HepG2 (cell line): ENCODE data around the gene SMAP2. TPM values are rescaled to one million over a fixed set of nuclear protein-coding genes. Genes with fewer than 3 reads are reported as not detected.

Experiments
- ATAC-seq: fragments of 200-7000 bp; cut with Tn5 transposase; 3 replicates; pipeline ENCODE4 v1.9.1; 2020; ENCODE audit warnings: mild to moderate bottlenecking, moderate library complexity
- BruUV-seq: library from RNA; stranded (reverse); fragments of 400-500 nt; replicated peaks from 2 replicates; lab custom pipeline; 2021; lab: Mats Ljungman, UMichigan
- CTCF ChIA-PET: fragments of 300-600 bp; formaldehyde crosslinking; extraction: SDS; loops from one replicate; lab custom pipeline; 2021; ENCODE audit warnings: low total read pairs, inconsistent platforms, low intra/inter-chr PET ratio; lab: Yijun Ruan, JAX
- POLR2A ChIA-PET: fragments of 350-600 bp; sonication (Branson Sonifier 250); formaldehyde crosslinking; loops from one replicate; lab custom pipeline; 2020; ENCODE audit warnings: antibody characterized with exemption, inconsistent platforms; lab: Yijun Ruan, JAX
- DNase-seq: peaks from one replicate; pipeline ENCODE4 v3.0.0-alpha.2; 2015; ENCODE audit warnings: low spot score
- FAIRE-seq: peaks from 3 replicates; lab custom pipeline; 2011; peaks lifted over from hg19 to GRCh38; lab: Jason Lieb, UNC
- H2AFZ ChIP-seq: one replicate; pipeline ENCODE4 v1.6.1; 2011; ENCODE audit warnings: low read length, inconsistent platforms
- H3K27ac ChIP-seq: fragments of 300-600 bp; 3 replicates; pipeline ENCODE4 v1.8.0; 2011; ENCODE audit warnings: mixed run types, mild to moderate bottlenecking, mixed read lengths, low read length, inconsistent platforms; ENCODE audit not compliant: insufficient read depth; ENCODE audit errors: extremely low read length
- H3K27me3 ChIP-seq, 2 experiments: fragments of 200-600 bp in 1 of 2; 2 replicates in 1 of 2; 3 replicates in 1 of 2; pipeline versions ENCODE4 v1.6.0 to v1.8.0; 2011; ENCODE audit warnings: low read length in 2 of 2, mild to moderate bottlenecking in 2 of 2, moderate library complexity in 2 of 2, inconsistent platforms in 1 of 2; ENCODE audit not compliant: insufficient read depth in 2 of 2, control insufficient read depth in 1 of 2
- H3K36me3 ChIP-seq, 2 experiments: fragments of 200-600 bp in 1 of 2; replicated peaks in 1 of 2; 2 replicates in 1 of 2; 3 replicates in 1 of 2; pipeline versions ENCODE4 v1.5.1 to v1.8.0; 2011; ENCODE audit warnings: low read length in 2 of 2, inconsistent platforms in 1 of 2; ENCODE audit not compliant: insufficient read depth in 2 of 2, control insufficient read depth in 1 of 2
- H3K4me1 ChIP-seq: 2 replicates; pipeline ENCODE4 v1.5.1; 2012; ENCODE audit warnings: low read length, inconsistent platforms; ENCODE audit not compliant: insufficient read depth
- H3K4me2 ChIP-seq: 2 replicates; pipeline ENCODE4 v1.6.0; 2011; ENCODE audit warnings: low read depth, low read length, inconsistent platforms
- H3K4me3 ChIP-seq, 3 experiments: fragments of 200-600 bp in 1 of 3; sonication (generic), shearing (Covaris generic) in 1 of 3; replicated peaks in 1 of 3; 2 replicates each; pipeline ENCODE4 v1.5.1; 2011 to 2016; ENCODE audit warnings: low read length in 3 of 3, inconsistent platforms in 2 of 3, low read depth in 2 of 3, mild to moderate bottlenecking in 2 of 3, control low read depth in 1 of 3, mixed read lengths in 1 of 3; ENCODE audit not compliant: insufficient read depth in 1 of 3
- H3K79me2 ChIP-seq: one replicate; pipeline ENCODE4 v1.6.1; 2011; ENCODE audit warnings: low read length, inconsistent platforms; ENCODE audit not compliant: insufficient read depth
- H3K9ac ChIP-seq: 2 replicates; pipeline ENCODE4 v1.6.0; 2011; ENCODE audit warnings: mild to moderate bottlenecking, low read depth, low read length, inconsistent platforms; ENCODE audit not compliant: insufficient read depth
- H3K9me3 ChIP-seq: 2 replicates; pipeline ENCODE4 v1.5.1; 2012; ENCODE audit warnings: mild to moderate bottlenecking, low read length
- H4K20me1 ChIP-seq: 2 replicates; pipeline ENCODE4 v1.6.0; 2011; ENCODE audit warnings: inconsistent platforms, mild to moderate bottlenecking, low read length, moderate library complexity; ENCODE audit not compliant: insufficient read depth
- BCL6 ChIP-seq: IDR thresholded peaks from 2 replicates; pipeline ENCODE4 v1.6.1; 2016; ENCODE audit warnings: missing genetic modification reagents, missing compliant biosample characterization
- CTCF ChIP-seq: sonication (generic); formaldehyde crosslinking; IDR thresholded peaks from 2 replicates; pipeline ENCODE4 v1.5.0; 2020; ENCODE audit warnings: mild to moderate bottlenecking, missing genetic modification reagents, moderate library complexity
- EHMT2 ChIP-seq: fragments of 200-600 bp; sonication (generic); IDR thresholded peaks from 2 replicates; pipeline ENCODE4 v1.7.0; 2017; ENCODE audit warnings: antibody characterized with exemption, low read depth, low read length, borderline replicate concordance
- FOXA3 ChIP-seq: IDR thresholded peaks from 2 replicates; pipeline ENCODE4 v1.6.1; 2016; ENCODE audit warnings: missing genetic modification reagents, missing compliant biosample characterization
- FOXC1 ChIP-seq: sonication (generic); formaldehyde crosslinking; IDR thresholded peaks from 2 replicates; pipeline ENCODE4 v1.8.0; 2022; ENCODE audit warnings: mild to moderate bottlenecking, missing genetic modification reagents, borderline replicate concordance
- KDM2A ChIP-seq: sonication (generic); formaldehyde crosslinking; IDR thresholded peaks from 2 replicates; pipeline ENCODE4 v1.4.0; 2020; ENCODE audit warnings: low read depth, missing genetic modification reagents, borderline replicate concordance
- KDM6A ChIP-seq: IDR thresholded peaks from 2 replicates; pipeline ENCODE4 v1.6.1; 2016; ENCODE audit warnings: low read depth
- MLX ChIP-seq: IDR thresholded peaks from 2 replicates; pipeline ENCODE4 v1.6.1; 2016
- MYC ChIP-seq: sonication (generic); formaldehyde crosslinking; IDR thresholded peaks from 2 replicates; pipeline ENCODE4 v1.9.0; 2021; ENCODE audit warnings: missing genetic modification reagents, borderline replicate concordance
- NCOA2 ChIP-seq: sonication (generic); formaldehyde crosslinking; IDR thresholded peaks from 2 replicates; pipeline ENCODE4 v1.8.0; 2022; ENCODE audit warnings: inconsistent platforms
- SKI ChIP-seq: fragments of 450-650 bp; IDR thresholded peaks from one replicate; pipeline ENCODE4 v1.6.1; 2018; ENCODE audit warnings: mild to moderate bottlenecking; ENCODE audit not compliant: partially characterized antibody
- SNAPC5 ChIP-seq: sonication (generic); formaldehyde crosslinking; IDR thresholded peaks from 2 replicates; pipeline ENCODE4 v1.8.1; 2023; ENCODE audit warnings: mild to moderate bottlenecking, missing genetic modification reagents, borderline replicate concordance
- TEAD3 ChIP-seq: optimal IDR thresholded peaks from 2 replicates; pipeline ENCODE3; 2016; ENCODE audit warnings: borderline replicate concordance
- YY1 ChIP-seq: IDR thresholded peaks from 2 replicates; pipeline ENCODE4 v1.6.1; 2011; ENCODE audit warnings: low read length, low read depth, moderate library complexity, mild to moderate bottlenecking; ENCODE audit not compliant: insufficient read depth, insufficient replicate concordance
- ZBTB2 ChIP-seq: sonication (generic); formaldehyde crosslinking; IDR thresholded peaks from 2 replicates; pipeline ENCODE4 v1.8.0; 2022; ENCODE audit warnings: low read depth, missing genetic modification reagents
- ZKSCAN8 ChIP-seq: IDR thresholded peaks from 2 replicates; pipeline ENCODE4 v1.6.1; 2016; ENCODE audit warnings: borderline replicate concordance, missing genetic modification reagents, missing compliant biosample characterization
- ZMYM3 ChIP-seq: sonication (generic); formaldehyde crosslinking; IDR thresholded peaks from 2 replicates; pipeline ENCODE4 v1.5.1; 2020; ENCODE audit warnings: mild to moderate bottlenecking, missing genetic modification reagents
- ZNF234 ChIP-seq: sonication (generic); formaldehyde crosslinking; conservative IDR thresholded peaks from 2 replicates; pipeline ENCODE4 v1.5.1; 2020; ENCODE audit warnings: mild to moderate bottlenecking, missing genetic modification reagents
- ZNF792 ChIP-seq: IDR thresholded peaks from 2 replicates; pipeline ENCODE4 v1.6.1; 2016
- WGBS: methylation state at CpG from one replicate; pipeline ENCODE4 v1.1.6; 2017; ENCODE audit warnings: low lambda C conversion rate; 5-methylcytosine and 5-hydroxymethylcytosine counted together
- in situ Hi-C: cut with HindIII; loops from 2 replicates; pipeline ENCODE4 v1.10.0; 2017; ENCODE audit warnings: low pct_unique_long_range_greater_than_20kb; ENCODE audit not compliant: extremely low pct_ligation_motif_present
- intact Hi-C: fragments of 100-400 bp; cut with micrococcal nuclease; formaldehyde crosslinking; loops from one replicate; pipeline ENCODE4 v1.10.0; 2022; ENCODE audit not compliant: unreplicated experiment
- polyA plus RNA-seq, 8 experiments: library from polyadenylated mRNA; depleted of rRNA in 3 of 8; stranded (reverse) in 7 of 8; unstranded in 1 of 8; fragments of >200 nt; fragmentation: Illumina TruSeq in 4 of 8; extraction: Trizol in 4 of 8; gene quantifications; 2 replicates each; pipeline versions ENCODE4 v1.2.1 to v1.2.3, GENCODE V29; 2011 to 2016; ENCODE audit warnings: low read depth in 4 of 8, missing spikeins in 1 of 8, mixed read lengths in 1 of 8; ENCODE audit not compliant: insufficient read depth in 1 of 8
- total RNA-seq, 5 experiments: library from RNA; depleted of rRNA; stranded (reverse); fragments of >200 nt; fragmentation: Illumina TruSeq; extraction: Trizol; gene quantifications; 2 replicates each; pipeline ENCODE4 v1.2.3, GENCODE V29; 2016; ENCODE audit warnings: low read depth in 1 of 5

The SMAP2 gene
- total and polyA plus RNA-seq, 2 of the 13 experiments (the other 11 are each of a cell fraction or from before 2014, with no cell fraction given), result 19.0 to 22.3 TPM

- peaks cover 3 to 22% of the 10 kb centered on the region in 2 experiments; a peak in 4 of 5 replicates for H3K36me3 ChIP-seq
- ATAC-seq, result peak; percentile 96
- FAIRE-seq, result peak; percentile 100
- H3K9me3 ChIP-seq, result no peaks in the 10 kb centered on the region
- peak; percentile 99 for DNase-seq
- WGBS, result 1% methylated on average over 15 of the region's 15 CpGs
- H3K4me1 ChIP-seq, result peaks cover 49% of the 10 kb centered on the region
- peak overlapping the region; percentile 13 to 48 (median 21); a peak in 4 of 6 replicates for H3K4me3 ChIP-seq
- intact Hi-C loops, result loop anchor here (2.0 kb wide), 1 partner anchor 29 kb away; the partner anchor contains the start of gene ZFP69B
- H4K20me1 ChIP-seq, result no peaks in the 10 kb centered on the region
- in situ Hi-C loops, result no loop called here
- no TSS peak for BruUV-seq
- CTCF ChIA-PET, result no interaction called here
- no peaks in the 10 kb centered on the region for H3K79me2 ChIP-seq
- peak overlapping the region; percentile 81 for H3K4me2 ChIP-seq
- POLR2A ChIA-PET, result interaction anchor here (0.9 to 3.0 kb wide), 15 partner anchors 11 to 261 kb away, joined by 3 to 21 read pairs (median 4); partner anchors contain the start of genes COL9A2, EXO5, RLF and SMAP2
- H2AFZ ChIP-seq, result no peak overlapping the region
- peak overlapping the region; percentile 98 for H3K27ac ChIP-seq
- peak overlapping the region; percentile 72 for H3K9ac ChIP-seq
- no peaks in the 10 kb centered on the region for H3K27me3 ChIP-seq
- peak; percentile 30 for TF ChIP-seq CTCF (CRISPR knock-in tag)
- peak; percentile 84; the same call in 1 of the 2 replicates for TF ChIP-seq EHMT2
- TF ChIP-seq ZMYM3 (CRISPR knock-in tag), result peak; percentile 83
- TF ChIP-seq BCL6 (CRISPR knock-in tag), result peak; percentile 66
- TF ChIP-seq KDM2A (CRISPR knock-in tag), result peak; percentile 52; the same call in 1 of the 2 replicates
- TF ChIP-seq KDM6A (CRISPR knock-in tag), result peak; percentile 83
- TF ChIP-seq MLX (CRISPR knock-in tag), result peak; percentile 82
- peak; percentile 15; the same call in 1 of the 2 replicates for TF ChIP-seq FOXC1
- peak; percentile 71; the same call in 1 of the 2 replicates for TF ChIP-seq ZNF234 (CRISPR knock-in tag)
- TF ChIP-seq MYC, result peak; percentile 36; the same call in 1 of the 2 replicates
- 0 out of 2 replicates have a peak, but pooled peaks have one; percentile 36 for TF ChIP-seq ZBTB2 (CRISPR knock-in tag)
- peak; percentile 53 for TF ChIP-seq TEAD3 (CRISPR knock-in tag)
- TF ChIP-seq FOXA3, result peak; percentile 62; the same call in 1 of the 2 replicates
- peak; percentile 90 for TF ChIP-seq NCOA2 (CRISPR knock-in tag)
- TF ChIP-seq SNAPC5 (CRISPR knock-in tag), result no peak
- 0 out of 2 replicates have a peak, but pooled peaks have one; percentile 21 for TF ChIP-seq ZKSCAN8 (CRISPR knock-in tag)
- no peak for TF ChIP-seq YY1
- TF ChIP-seq ZNF792 (CRISPR knock-in tag), result peak; percentile 50; the same call in 1 of the 2 replicates
- peak; percentile 91 for TF ChIP-seq SKI
These were observed 48.2 kb downstream of the SMAP2 start for GRCh38 chr1:40421431-40422384.
